Endothelial cell (in vitro differentiated cells): ENCODE measurements around the gene DBH. TPM values are rescaled to one million over a fixed set of nuclear protein-coding genes. Genes with fewer than 3 reads are reported as not detected.

Source experiments
- DNase-seq: peaks from one replicate; pipeline ENCODE4 v3.0.0; 2021; ENCODE audit warnings: low spot score
- H3K27ac Mint-ChIP-seq: one replicate; pipeline ENCODE4 v1.8.0; 2021; ENCODE audit warnings: mixed read lengths, inconsistent platforms; ENCODE audit not compliant: unreplicated experiment
- H3K27me3 Mint-ChIP-seq: one replicate; pipeline ENCODE4 v1.8.0; 2021; ENCODE audit warnings: mild to moderate bottlenecking, moderate library complexity, mixed read lengths, inconsistent platforms; ENCODE audit not compliant: unreplicated experiment
- H3K36me3 Mint-ChIP-seq: one replicate; pipeline ENCODE4 v1.8.0; 2021; ENCODE audit warnings: mild to moderate bottlenecking, low read depth, mixed read lengths, inconsistent platforms; ENCODE audit not compliant: unreplicated experiment
- H3K4me1 Mint-ChIP-seq: one replicate; pipeline ENCODE4 v1.8.0; 2021; ENCODE audit warnings: mild to moderate bottlenecking, mixed read lengths, inconsistent platforms; ENCODE audit not compliant: unreplicated experiment
- H3K4me3 Mint-ChIP-seq: one replicate; pipeline ENCODE4 v1.8.0; 2021; ENCODE audit warnings: mild to moderate bottlenecking, mixed read lengths, inconsistent platforms; ENCODE audit not compliant: unreplicated experiment
- H3K9me3 Mint-ChIP-seq: one replicate; pipeline ENCODE4 v1.8.0; 2021; ENCODE audit warnings: mixed read lengths, inconsistent platforms; ENCODE audit not compliant: unreplicated experiment
- CTCF ChIP-seq: fragments of 200-600 bp; sonication (generic); IDR thresholded peaks from one replicate; pipeline ENCODE4 v1.5.0; 2021; ENCODE audit warnings: antibody characterized with exemption; ENCODE audit not compliant: unreplicated experiment
- total RNA-seq: library from RNA; stranded (reverse); fragmentation: NEBNext Ultra II Directional; extraction: Animal tissue kit (Norgen Biotek cat#: 25700); gene quantifications from one replicate; pipeline ENCODE4 v1.2.1, GENCODE V29; 2021; ENCODE audit not compliant: unreplicated experiment

Gene DBH
- total RNA-seq, 1 donor from 2014 or later: 0.08 TPM

GRCh38 chr9:133604214-133604613 lies 31.9 kb upstream of the DBH start:
- peaks cover 1% of the 10 kb centered on the region for H3K27me3 Mint-ChIP-seq
- TF ChIP-seq CTCF: no peak
- no peak for DNase-seq
- peak overlapping the region; percentile 48 for H3K27ac Mint-ChIP-seq
- H3K4me3 Mint-ChIP-seq: no peak overlapping the region
- H3K36me3 Mint-ChIP-seq: no peaks in the 10 kb centered on the region
- peaks cover 3% of the 10 kb centered on the region for H3K4me1 Mint-ChIP-seq
- no peaks in the 10 kb centered on the region for H3K9me3 Mint-ChIP-seq

- H3K4me1 Mint-ChIP-seq: peaks cover 8% of the 10 kb centered on the region
- H3K36me3 Mint-ChIP-seq: no peaks in the 10 kb centered on the region
- TF ChIP-seq CTCF: no peak
- DNase-seq: no peak
- H3K4me3 Mint-ChIP-seq: no peak overlapping the region
- no peaks in the 10 kb centered on the region for H3K9me3 Mint-ChIP-seq
- H3K27me3 Mint-ChIP-seq: peaks cover 3% of the 10 kb centered on the region
- H3K27ac Mint-ChIP-seq: no peak overlapping the region
These were observed 31.3 kb upstream of the DBH start for GRCh38 chr9:133604856-133605255.

- no peak for TF ChIP-seq CTCF
- H3K36me3 Mint-ChIP-seq: no peaks in the 10 kb centered on the region
- H3K9me3 Mint-ChIP-seq: no peaks in the 10 kb centered on the region
- peaks cover 6% of the 10 kb centered on the region for H3K27me3 Mint-ChIP-seq
- H3K4me3 Mint-ChIP-seq: no peak overlapping the region
- H3K27ac Mint-ChIP-seq: peak overlapping the region; percentile 64
- H3K4me1 Mint-ChIP-seq: peaks cover 9% of the 10 kb centered on the region
- DNase-seq: no peak
These were observed 30.7 kb upstream of the DBH start for GRCh38 chr9:133605446-133605845.

GRCh38 chr9:133605856-133606707 lies 30.1 kb upstream of the DBH start:
- Mint-ChIP-seq H3K36me3 (no peaks in the 10 kb centered on the region), H3K4me1 (peaks cover 9% of the 10 kb centered on the region), H3K9me3 (no peaks in the 10 kb centered on the region), H3K27me3 (peaks cover 10% of the 10 kb centered on the region), H3K4me3 (no peak overlapping the region), H3K27ac (peak overlapping the region; percentile 64)
- no peak for TF ChIP-seq CTCF
- no peak for DNase-seq

GRCh38 chr9:133606708-133607025 lies 29.5 kb upstream of the DBH start:
- H3K27me3 Mint-ChIP-seq: peaks cover 10% of the 10 kb centered on the region

More at GRCh38 chr9:133606708-133607025, 29.5 kb upstream of the DBH start:
- no peak for TF ChIP-seq CTCF
- no peaks in the 10 kb centered on the region for H3K9me3 Mint-ChIP-seq
- no peak for DNase-seq
- no peak overlapping the region for H3K27ac Mint-ChIP-seq
- H3K4me1 Mint-ChIP-seq: peaks cover 9% of the 10 kb centered on the region
- H3K4me3 Mint-ChIP-seq: no peak overlapping the region
- H3K36me3 Mint-ChIP-seq: no peaks in the 10 kb centered on the region
